T1000 (cell line): ENCODE measurements around the gene GALR1.
"Not testable (repeated sequence)": the region's sequence is repeated elsewhere in the genome, so short reads cannot be mapped to it uniquely, and the experiment has no call there.

Source experiments
- DNase-seq: peaks from one replicate; lab custom pipeline; 2025; ENCODE audit warnings: mixed read lengths; lab: John Stamatoyannopoulos, UW

The GALR1 gene, protein sequence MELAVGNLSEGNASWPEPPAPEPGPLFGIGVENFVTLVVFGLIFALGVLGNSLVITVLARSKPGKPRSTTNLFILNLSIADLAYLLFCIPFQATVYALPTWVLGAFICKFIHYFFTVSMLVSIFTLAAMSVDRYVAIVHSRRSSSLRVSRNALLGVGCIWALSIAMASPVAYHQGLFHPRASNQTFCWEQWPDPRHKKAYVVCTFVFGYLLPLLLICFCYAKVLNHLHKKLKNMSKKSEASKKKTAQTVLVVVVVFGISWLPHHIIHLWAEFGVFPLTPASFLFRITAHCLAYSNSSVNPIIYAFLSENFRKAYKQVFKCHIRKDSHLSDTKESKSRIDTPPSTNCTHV

DNA sequence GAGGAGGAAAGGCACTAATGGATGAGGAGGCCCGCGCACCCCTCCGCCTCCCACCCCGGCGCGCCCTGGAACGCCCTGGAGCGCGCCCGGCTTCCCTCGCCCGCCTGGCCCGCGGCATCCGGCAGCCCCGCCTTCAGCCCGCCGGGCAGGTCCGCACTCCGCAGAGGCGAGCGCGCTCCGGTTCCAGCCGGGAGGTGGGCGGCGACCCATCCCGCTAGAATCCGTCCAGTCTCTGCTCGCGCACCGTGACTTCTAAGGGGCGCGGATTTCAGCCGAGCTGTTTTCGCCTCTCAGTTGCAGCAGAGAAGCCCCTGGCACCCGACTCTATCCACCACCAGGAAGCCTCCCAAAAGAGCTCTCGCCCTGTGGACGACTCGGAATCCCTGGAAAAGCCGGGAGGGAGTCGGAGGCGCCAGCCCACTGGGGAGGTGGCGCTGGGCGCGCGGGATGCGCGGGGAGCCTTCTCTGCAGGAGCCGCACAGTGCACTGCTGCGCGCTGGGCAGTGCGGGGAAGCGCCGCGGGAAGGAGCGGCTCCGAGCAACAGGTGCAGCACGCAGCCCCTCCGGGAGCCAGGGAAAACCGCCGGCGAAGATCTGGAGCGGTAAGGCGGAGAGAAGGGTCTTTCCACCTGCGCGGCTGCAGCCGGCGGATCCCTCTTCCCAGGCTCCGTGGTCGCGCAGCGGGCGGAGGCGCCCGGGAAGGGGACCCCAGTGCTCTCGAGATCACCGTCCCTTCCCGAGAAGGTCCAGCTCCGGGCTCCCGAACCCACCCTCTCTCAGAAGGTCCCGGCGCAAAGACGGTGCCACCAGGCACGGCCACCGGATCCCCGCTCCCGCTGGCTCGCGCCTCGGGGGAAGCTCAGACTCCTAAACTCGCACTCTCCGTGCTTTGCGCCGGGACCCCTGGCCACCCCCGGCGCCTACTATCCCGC is at the start of gene GALR1:
Gene GALR1, plus strand, starts transcription at position 280 of the 932 bp plus-strand sequence. CDS start 701 bp downstream, outside the sequence.
- DNase-seq, result no peak

DNA sequence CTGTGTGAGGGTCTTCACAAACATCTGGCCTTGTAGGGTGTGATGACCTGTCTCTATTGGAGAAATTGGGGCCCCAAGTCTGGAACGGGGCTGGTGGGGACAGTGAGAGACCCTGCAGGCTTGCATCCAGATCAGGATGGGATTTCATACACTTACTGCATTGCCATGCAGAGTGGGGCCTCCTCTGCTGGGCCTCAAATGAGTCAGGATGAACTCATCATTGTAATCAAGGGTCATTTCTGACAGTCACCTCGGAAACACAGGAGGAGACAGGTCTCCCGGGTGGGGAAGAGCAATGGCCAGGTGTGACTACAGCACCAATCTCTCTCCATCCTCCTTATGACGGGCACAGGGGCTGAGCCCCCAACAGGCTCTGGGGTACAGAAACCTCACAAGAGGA is 48.1 kb upstream of the GALR1 start:
- DNase-seq, result no peak

DNA sequence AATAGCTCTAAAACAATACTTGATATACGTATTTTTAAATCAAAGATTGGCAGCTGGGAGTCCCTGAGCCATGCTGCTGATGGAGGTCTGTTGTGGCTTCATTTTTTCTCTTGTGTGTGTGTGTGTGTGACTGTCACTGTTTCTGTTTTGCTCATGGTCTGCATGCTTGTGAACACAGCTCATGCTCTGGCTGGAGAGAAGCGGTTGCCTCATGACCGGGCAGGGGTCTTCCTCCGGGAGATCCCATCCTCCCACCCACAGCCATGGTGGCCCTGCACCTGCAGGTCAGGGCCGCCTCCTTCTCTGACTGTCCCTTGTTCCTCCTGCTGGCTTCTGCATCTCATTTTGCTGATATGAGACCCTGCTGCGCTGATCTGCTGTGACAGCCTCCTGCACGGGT is 47.3 kb upstream of the GALR1 start:
- no peak for DNase-seq

DNA sequence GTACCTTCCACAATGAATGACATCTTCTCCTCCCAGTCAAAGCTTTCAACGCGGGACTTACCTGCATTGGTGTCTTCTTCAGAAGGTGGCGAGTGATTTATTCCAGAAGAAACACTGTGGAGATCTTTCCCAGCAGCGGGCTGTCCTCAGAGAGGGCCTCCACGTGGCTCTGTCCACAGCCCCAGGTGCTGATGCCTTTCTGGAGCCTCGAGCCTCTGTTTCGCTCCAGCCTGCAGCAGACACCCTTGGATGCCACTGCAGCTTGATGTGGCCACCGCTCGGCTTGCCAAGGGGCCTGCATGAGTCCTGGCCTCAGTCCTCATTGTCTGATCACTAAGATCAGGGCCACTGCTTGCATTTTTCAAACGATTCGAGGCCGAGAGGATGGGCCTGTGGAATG is 46.6 kb upstream of the GALR1 start:
- DNase-seq, result no peak

DNA sequence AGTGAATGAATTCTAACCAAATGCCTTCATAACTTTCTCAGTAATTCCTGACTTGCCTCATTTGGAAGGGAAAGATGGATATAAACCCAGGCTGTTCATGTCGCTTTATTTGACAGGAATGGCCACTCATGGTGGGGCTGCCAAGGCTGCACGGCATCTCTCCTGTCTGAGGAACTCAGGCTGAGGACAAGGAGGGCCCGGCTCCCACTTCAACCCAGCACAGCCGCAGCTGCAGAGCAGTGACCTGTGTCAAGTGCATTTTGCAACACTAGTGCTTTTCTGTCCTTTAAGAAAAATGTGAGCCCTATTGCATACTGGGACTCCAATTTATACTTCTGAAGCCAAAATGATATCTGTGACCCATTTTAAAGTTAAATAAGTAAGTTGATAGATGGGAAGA is 45.8 kb upstream of the GALR1 start:
- DNase-seq, result no peak

DNA sequence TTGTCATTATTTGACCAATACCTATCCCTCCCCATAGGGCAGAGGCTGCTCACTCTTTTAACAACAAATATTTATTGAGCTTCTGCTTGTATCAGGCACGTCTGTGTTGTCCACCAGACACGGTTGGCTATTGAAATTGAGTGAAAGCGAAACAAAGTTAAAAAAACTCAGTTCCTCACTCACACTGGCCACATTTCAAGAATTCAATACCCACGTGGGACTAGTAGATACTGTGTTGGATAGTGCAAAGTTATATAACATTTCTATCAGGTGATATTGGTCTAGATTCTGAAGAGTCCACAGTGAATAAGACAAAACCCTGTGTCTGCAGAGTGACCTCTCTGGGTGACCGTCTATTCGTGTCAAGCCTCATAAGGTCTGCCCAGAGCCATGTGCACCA is 43.9 kb upstream of the GALR1 start:
- DNase-seq, result no peak

DNA sequence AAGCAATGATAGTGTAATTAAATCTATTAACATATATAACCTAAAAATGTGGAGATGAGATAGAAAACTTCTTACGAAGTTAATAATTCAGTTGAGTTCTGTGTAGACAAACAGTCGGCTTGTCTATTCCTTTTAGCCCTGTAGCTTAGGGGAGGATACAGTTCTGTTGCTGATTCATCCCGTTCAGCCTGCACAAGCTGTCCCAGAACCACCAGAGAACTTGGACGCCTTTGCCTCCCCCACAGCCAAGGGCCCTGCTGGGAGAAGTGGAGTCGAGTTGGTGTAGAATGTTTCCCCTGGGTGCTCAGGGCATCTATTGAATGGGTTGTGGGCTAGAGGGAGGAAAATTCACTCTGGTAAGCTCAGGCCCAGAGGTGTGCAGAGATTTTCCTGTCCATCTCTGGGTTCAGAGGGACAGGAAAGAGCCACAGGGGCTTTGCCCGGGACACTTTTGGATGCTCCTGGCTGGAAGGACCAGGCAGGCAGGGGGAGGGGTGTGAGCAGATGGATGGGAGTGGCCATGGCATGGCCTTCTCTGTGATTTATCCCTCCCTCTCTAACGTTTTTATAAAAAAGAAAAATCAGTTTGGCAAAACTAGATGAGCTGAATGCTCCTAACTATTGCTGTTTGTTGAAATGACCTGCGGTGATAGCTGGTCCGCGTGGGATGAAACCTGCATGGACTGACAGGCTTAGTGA is 42.8 kb upstream of the GALR1 start:
- no peak for DNase-seq

DNA sequence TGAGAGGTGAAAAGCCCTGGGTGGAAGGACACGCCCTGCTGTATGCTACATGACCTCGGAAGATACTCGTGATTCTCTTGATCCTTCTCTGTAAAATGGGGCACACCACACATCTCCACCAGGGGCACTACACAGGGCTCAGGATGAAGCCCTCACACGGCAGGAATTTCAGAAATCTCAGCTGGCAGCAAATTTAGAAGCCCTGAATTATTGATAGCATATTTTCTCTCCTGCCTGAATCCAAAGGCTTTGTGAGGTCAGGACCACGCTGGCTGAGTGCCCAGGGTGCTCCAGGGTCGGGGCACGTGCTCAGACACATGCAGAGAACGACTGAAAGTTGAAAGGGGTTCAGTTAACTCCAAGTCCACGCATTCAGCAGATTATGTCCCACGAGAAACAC is 42.1 kb upstream of the GALR1 start:
- DNase-seq, result no peak

DNA sequence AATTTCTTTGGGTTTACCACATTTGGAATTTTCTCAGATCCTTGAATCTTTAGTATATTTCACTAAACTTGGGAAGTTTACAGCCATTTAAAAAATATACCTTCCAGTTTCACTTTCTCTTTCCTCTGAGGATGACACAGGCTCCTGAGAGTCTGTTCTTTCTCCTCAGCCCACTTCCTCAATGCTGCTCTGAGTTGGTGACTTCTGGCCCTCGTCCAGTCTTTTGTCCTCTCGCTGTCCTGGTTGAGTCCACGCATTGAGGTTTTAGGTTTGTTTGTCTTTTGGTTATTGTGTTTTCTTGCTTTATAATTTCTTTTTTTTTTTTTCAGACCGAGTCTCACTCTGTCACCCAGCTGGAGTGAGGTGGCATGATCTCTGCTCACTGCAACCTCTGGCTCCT is 40.7 kb upstream of the GALR1 start:
- DNase-seq, result no peak

DNA sequence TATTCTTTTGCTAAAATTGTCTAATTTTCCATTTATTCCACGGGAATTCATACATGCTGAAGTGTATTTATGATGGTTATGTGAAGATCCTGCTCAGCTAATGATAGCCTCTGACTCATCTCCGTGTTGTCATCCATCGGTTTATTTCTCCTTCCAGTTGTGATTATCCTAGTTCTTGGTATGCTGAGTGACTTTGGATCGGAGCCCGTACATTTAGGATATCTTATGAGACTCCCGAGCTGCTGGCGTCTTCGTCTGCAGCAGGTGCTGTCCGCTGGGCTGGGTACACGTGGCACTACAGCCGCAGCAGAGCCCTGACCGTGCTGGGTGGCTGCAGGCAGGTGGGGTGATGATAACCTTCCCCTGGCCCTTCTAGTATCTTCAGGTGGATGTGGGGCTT is 40.1 kb upstream of the GALR1 start:
- DNase-seq, result no peak

DNA sequence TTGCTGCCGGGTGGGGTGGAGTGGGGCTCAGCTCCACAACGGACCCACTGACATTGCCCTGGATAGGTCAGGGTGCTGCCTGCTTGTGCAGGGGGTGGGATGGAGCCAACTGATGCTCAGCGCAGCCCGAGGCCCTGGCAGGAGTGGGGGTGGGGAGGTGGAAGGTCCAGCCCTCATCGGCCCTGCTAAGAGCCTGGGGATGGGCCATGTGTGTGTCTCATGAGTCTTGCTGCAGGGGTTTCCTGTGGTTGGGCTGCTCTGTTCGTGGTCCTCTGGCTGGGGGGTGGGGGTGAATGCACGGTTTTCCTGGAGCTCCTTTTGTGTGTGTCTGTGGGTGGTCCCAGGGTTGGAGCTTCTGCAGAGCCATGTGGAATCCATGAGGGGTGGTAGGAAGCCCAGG is 39.4 kb upstream of the GALR1 start:
- no peak for DNase-seq

DNA sequence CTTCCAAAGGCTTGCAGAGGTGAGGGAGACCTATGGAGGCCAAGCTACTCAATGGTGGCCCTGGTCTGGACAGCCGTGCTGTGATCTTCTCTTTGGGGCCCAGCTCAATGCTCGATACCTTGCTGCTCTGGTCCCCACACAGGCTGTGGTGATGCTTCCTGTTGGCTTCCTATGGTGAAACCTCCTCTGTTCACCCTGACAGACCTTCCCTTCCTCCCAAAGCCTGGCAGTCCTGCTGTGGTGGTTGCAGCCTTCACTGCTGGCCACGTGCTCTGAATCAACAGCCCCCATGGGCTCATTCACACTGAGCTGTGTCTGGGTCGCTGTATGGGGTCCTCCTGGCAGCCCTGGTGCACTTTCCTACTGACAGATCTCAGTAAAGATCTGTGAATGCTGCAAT is 31.0 kb upstream of the GALR1 start:
- DNase-seq, result no peak

DNA sequence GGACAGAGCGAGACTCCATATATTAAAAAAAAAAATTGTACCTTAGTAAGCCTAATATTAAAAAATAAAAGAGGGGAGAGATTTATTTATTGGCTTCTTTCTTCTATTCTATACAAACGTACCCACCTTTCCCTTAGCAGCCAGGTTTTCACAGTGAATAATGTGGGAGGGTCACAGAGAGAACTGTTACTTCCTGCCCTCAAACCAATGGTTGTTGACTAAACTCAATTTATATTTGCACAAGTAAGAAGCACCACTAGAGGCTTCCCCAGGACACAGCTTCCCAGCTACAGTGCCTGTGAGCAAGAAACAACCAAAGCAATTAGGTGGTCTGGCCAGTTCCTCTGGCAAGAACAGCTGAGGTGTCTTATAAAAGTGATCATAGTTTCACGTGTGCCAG is 28.9 kb upstream of the GALR1 start:
- no peak for DNase-seq

DNA sequence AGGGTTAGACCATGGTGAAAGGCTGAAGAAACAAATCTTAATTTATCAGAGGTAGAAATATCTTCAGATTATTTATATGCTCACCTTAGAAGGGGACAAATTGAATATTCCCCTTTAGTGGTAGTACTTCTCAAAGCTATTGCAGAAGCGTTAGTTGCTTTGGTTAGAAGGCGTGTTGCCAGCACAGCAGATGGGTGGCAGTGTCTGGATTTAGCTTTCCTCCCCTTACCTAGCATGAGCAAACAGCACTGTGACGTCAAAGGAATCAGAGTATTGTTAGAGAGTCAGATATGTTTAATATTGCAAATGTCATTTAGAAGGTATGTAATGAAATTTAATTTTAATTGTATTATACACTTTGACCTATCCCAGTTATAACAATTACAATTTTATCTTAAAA is 27.2 kb upstream of the GALR1 start:
- no peak for DNase-seq

DNA sequence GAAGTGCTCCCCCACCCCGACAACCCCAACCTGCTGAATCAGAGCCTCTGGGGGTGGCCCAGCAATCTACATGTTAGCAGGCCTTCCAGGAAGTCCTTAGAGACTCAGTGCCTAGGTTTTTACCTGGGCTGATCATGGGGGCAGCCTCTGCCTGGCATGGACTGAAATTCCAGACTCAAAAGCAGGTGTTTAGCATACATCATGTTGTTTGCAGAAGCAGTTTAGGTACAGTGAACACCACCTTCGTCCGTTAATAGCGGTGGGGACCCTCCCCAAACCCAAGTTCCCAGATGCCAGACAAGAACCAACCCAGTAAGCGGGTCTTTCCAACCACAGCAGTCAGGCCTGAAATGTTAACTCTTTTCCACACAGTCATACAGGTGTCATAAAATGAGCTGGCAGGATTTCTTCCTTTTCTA is 26.4 kb upstream of the GALR1 start:
- no peak for DNase-seq

DNA sequence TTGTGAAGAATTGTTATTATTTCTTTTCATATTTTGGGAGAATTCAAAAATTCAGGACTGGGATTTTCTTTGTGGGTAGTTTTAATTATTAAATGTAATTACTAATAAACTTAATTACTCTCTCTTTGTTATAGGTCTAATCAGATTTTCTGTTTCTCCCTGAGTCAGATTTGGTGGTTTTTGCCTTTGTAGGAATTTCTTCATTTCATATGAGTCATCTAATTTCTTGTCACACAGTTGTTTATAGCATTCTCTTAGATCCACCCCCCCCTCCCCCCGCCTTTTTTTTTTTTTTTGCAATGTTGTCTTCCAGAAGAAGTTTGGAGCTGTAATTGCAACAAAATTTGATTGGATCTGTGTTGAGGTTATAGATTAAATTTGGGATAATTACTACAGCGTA is 26.0 kb upstream of the GALR1 start:
- DNase-seq, result no peak

DNA sequence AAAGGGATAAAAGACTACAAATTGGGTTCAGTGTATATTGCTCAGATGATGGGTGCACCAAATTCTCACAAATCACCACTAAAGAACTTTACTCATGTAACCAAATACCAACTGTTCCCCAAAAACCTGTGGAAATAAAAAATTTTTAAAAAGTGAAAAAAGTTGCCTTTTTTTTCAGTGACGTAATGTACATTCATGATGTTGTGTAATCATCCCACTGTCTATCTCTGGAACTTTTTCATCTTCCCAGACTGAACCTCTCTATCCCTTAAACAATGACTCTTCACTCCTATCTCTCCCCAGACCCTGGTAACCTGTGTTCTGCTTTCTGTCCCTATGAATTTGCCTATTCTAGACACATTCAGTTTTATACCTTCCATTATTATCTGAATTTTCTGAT is 19.0 kb upstream of the GALR1 start:
- DNase-seq, result no peak

DNA sequence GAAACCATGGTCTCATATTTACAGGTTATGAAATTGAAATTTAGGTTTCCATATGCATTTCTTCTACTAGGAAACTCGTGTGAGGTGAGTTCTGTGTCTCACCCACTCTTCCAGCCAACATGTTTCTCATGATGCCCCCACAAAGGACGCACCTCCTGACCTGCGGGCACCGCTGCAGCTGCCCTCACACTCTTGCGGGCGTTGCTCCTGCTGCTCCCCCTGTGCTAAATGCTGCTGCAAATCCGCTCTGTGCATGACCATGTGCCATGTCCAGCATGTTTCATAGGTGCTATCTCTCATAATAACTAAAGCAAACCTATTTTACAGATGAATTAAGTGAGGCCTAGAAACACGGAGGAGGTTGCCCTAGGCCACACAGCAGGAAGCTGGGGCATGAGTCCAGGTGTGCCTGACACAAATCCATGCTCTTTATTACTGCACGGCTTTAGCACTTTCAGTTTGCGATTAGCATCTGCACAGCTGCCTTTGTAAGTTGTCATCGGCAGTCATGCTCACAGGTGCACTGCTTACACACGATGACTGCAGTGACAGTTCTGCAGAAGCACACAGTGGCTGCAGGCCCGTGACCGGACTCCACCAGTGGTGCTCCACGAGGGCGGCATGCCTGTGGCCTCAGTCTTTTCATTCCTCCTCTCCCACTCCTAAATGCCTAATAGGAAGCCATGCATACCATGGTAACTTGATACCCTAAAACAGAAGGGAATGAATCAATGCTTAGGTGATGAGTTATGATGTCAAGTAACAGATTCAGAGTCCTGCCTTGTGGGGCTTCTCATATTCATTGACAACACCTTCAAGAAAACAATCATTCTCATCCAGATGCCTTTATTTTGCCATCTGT is 14.9 kb upstream of the GALR1 start:
- DNase-seq, result no peak

DNA sequence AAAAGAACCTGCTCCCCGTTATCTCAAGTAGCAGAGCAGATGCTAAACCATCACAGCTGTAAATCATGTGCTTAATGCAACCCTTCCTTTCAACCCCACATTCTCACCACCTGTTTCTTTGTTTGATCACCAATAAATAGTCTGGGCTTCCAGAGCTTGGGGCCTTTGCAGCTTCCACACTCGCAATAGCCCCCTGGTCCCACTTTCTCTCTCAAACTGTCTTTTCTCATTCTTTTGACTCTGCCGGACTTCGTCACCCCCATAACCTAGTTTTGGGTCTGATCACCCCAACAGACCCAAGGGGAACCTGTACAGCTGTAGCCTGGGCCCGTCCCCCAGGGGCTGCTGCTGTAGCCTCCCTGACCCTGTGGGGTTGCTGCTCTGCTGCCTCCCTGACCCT is 10.4 kb upstream of the GALR1 start:
- not testable (repeated sequence) for DNase-seq

DNA sequence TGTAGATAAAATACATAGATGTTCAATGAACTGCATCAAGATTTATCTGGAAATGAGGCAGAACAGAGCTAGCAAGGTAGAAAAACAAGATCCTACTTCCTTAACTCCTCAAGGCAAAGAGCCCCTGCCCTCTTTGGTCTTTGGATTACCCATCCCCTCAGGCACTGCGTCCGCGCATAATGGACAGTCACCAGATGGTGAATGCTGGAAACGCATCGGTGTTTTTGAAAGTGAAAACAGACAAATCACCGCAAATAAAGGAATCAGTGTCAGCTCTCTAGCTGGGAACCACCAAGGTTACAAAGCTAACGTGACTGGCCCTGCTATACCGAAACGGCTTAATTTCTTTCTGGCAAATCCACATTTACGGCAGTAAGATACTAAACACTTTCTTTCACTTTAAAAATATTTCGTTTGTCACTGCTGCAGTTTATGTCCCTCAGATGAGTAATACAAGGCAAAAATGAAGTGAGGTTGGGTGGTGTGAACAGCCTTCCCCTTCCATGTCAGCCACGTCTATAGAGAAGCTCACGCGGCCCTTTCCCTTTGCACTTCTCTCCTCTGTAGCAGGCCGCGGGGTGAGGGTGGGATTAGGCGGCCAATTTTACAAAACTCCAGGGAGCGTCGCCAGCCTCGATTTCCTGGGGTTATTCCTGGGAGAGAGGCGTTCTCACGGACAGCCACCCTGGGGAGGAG is 627 bp upstream of the GALR1 start:
- DNase-seq, result no peak

DNA sequence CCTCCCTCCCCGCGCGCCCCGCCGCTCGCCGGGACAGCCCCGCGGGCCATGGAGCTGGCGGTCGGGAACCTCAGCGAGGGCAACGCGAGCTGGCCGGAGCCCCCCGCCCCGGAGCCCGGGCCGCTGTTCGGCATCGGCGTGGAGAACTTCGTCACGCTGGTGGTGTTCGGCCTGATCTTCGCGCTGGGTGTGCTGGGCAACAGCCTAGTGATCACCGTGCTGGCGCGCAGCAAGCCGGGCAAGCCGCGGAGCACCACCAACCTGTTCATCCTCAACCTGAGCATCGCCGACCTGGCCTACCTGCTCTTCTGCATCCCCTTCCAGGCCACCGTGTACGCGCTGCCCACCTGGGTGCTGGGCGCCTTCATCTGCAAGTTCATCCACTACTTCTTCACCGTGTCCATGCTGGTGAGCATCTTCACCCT is 865 bp downstream of the GALR1 start:
- no peak for DNase-seq
